PFSK-1 (cell line): Measurements from ENCODE around the gene PAFAH2.

ENCODE experiments used
- FOXP2 ChIP-seq: optimal IDR thresholded peaks from 2 replicates; pipeline ENCODE3; 2011; ENCODE audit warnings: borderline replicate concordance, control low read depth, inconsistent platforms; ENCODE audit not compliant: insufficient read depth; ENCODE audit errors: extremely low read length, extremely low read depth
- POLR2AphosphoS5 ChIP-seq: IDR thresholded peaks from 2 replicates; pipeline ENCODE4 v1.6.1; 2012; ENCODE audit warnings: low read depth, mild to moderate bottlenecking, control low read depth, low read length, moderate library complexity
- REST ChIP-seq, 2 experiments: IDR thresholded peaks; 2 replicates each; pipeline versions ENCODE4 v1.6.1 to v1.8.0; 2011 to 2012; ENCODE audit warnings: low read depth in 2 of 2, low read length in 2 of 2, control low read depth in 1 of 2, inconsistent platforms in 1 of 2, mild to moderate bottlenecking in 1 of 2, moderate library complexity in 1 of 2; ENCODE audit not compliant: insufficient read depth in 1 of 2
- SIN3A ChIP-seq: IDR thresholded peaks from 2 replicates; pipeline ENCODE4 v1.6.1; 2012; ENCODE audit warnings: mild to moderate bottlenecking, low read length, moderate library complexity, borderline replicate concordance; ENCODE audit not compliant: insufficient read depth
- TAF1 ChIP-seq: IDR thresholded peaks from 2 replicates; pipeline ENCODE4 v1.6.1; 2012; ENCODE audit warnings: low read length, control low read depth, borderline replicate concordance; ENCODE audit not compliant: insufficient read depth

- TF ChIP-seq REST (IDR thresholded peaks at IDR 0.05; ENCODE audit: insufficient read depth in 1 of 2, low read depth in 2 of 2, low read length in 2 of 2) (no peak), POLR2AphosphoS5 (no peak), TAF1 (no peak), SIN3A (no peak), FOXP2 (no peak)
Observed at GRCh38 chr1:26046246-26047095, 48.6 kb upstream of the PAFAH2 start.
